Stimulated activated CD4-positive, alpha-beta T cell treated with anti-CD3 and anti-CD28 coated beads, TNF-alpha, amount 100 ng/mL, for 48 hours (primary cell): ENCODE data around the gene APOC1.
"Not testable (repeated sequence)": the region's sequence is repeated elsewhere in the genome, so short reads cannot be mapped to it uniquely, and the experiment has no call there.

Source experiments
- DNase-seq, 3 donors: peaks; one replicate each; pipeline ENCODE4 v3.0.0-alpha.2; 2020; ENCODE audit warnings: low read depth in 3 of 3

APOC1 gene

GRCh38 chr19:44912854-44913253, 1.6 kb upstream of the APOC1 start:
- DNase-seq, result no peak

DNA sequence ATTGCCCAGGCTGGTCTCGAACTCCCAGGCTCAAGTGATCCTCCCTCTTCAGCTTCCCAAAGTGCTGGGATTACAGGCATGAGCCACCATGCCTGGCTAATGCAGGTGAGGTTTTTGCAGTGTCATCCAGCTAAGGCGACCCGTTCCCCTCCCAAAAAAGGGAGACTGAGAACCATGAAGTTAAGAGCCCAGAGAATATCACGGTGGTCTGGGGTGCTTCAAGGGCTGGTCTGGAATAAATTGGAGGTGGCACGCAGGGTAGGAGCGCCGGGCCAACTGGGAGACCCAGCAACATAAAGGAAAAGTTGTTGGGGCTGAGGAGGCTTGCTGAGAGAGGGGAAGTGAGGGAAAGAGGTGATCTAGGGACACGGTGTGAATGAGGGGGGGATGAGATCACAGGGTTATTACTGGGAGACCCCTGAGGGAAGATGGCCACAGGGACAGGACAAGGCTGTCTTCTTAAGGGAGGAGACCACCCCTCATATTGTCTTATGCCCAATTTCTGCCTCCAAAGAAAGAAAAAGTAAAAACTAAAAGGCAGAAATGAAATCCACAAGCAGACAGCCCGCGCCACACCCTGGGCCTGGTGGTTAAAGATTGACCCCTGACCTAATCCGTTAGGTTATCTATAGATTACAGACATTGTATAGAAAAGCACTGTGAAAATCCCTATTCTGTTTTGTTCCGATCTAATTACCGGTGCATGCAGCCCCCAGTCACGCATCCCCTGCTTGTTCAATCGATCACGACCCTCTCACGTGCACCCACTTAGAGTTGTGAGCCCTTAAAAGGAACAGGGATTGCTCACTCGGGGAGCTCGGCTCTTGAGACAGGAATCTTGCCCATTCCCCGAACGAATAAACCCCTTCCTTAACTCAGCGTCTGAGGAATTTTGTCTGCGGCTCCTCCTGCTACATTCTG, 636 bp upstream of the APOC1 start:
- not testable (repeated sequence) for DNase-seq

- DNase-seq, result no peak
Measured at GRCh38 chr19:44924243-44924725, 9.9 kb downstream of the APOC1 start.

DNA sequence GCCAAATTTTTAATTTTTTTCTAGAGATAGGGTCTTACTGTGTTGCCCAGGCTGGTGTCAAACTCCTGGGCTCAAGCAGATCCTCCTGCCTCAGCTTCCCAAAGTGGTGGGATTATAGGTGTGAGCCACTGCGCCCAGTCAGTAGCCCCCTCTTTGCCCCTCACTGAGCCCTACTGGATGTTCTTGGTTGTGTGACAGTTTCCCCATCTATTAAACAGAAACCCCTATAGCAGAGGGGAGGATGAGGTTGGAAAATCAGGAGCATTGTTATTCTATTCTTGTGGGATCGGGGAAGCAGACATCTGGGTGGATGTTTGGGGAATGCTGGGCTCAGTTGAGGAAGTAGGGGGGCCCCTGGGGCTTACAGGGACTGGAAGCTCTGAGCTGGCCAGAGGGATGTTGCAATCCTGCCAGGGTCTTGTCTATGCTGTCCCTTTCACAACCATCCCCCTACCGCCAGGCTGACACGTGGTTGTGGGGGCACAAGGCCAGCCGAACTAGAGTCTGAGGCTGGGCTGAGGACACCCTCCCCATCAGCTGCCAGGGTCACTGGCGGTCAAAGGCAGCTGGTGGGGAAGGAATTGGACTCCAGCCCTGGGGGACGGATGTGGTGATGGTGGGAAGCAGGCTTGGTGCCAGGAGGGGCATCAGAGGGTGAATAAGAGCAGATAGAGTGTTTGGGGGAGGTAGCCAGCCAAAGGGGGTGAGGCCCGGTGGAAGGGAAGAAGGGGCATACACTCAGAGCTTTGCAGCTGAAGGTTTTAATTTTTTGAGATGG, 10.9 kb downstream of the APOC1 start:
- DNase-seq, result no peak

- DNase-seq, result not testable (repeated sequence)
Measured at GRCh38 chr19:44926245-44927077, 12.1 kb downstream of the APOC1 start.

GRCh38 chr19:44927746-44928145, 13.3 kb downstream of the APOC1 start:
- no peak for DNase-seq

DNA sequence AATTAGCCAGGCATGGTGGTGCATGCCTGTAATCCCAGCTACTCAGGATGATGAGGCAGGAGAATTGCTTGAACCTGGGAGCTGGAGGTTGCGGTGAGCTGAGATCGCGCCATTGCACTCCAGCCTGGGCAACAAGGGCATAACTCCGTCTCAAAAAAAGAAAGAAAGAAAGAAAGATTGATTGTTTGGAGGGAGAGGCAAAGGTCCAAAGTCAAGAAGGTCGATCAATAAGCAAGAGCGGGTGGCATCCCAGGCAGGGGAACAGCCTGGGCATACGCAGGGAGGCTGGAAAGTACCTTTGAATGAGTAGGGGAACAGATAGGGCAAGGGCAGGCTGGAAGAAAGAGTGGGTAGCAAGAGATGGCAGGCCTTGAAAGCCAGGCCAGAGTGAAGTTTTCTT, 15.7 kb downstream of the APOC1 start:
- no peak for DNase-seq

GRCh38 chr19:44931541-44931940, 17.1 kb downstream of the APOC1 start:
- DNase-seq, result no peak

- DNase-seq, result no peak
Measured at GRCh38 chr19:44939668-44940067, 25.3 kb downstream of the APOC1 start.

DNA sequence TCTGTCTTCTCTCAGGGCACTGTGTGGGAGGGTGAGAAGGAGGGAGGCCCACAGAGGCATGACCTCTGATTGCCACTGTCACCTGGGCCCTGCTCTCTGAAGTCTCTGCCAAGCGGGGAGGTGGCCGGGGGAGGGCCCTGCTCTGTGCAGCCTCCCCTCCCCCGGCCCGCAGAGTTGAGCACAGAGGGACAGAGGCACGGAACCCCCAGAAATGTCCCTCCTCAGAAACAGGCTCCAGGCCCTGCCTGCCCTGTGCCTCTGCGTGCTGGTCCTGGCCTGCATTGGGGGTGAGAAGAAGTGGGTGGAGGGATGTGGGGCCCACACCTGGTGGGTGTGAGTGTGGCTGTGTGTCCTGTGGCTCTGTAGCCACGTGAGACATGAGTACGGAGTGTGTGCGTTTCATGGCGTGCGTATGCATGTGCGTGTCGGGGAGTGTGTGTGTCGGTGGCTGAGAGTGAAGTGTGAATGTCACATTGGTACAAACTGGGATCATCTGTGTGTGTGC, 27.7 kb downstream of the APOC1 start, which contains the start of gene APOC4:
APOC4 (plus strand) TSS at position 171 of the 505 bp plus-strand sequence; CDS start at position 212, 41 bp downstream.
- no peak for DNase-seq

DNA sequence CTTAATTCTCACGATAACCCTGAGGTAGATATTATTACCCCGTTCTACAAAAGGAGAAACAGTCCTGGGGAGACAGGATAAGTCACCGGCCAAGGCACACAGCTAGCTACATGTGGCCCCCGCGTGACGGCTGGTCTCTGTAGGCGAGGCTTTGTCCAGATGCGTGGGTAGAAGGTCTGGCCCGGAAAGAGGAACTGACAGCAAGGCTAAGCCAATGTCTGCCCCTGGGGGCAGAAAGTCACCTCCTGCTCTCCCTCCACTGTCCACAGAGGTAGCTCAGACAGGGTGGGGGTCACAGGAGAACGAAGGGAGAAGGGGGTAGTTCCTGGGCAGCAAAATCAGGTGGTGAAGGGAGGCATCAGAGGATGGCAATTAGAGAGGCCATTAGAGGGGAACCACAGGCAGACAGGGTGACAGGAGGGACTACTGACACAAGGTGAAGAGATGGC, 29.4 kb downstream of the APOC1 start:
- DNase-seq, result no peak

DNA sequence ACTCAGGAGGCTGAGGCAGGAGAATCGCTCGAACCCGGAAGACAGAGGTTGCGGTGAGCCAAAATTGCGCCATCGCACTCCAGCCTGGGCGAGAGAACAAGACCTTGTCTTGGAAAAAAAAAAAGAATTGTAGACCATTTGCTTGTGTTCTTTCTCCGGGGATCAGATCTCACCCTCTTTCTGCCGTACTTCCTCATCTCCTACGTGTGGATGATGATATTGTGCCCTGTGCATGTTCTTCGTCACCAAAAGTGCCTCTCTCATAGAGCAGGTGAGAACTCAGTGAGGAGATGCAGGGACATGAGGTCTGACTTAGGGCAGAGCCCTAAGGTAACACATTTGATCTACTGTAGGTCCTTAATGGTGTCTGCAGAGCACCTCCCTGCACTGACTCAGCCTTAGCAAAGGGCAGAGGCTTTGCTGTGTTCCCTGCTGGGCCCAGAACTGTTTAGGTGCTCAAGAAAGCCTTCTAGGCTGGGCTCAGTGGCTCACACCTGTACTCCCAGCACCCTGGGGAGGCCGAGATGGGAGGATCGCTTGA, 32.7 kb downstream of the APOC1 start:
- DNase-seq, result no peak

- DNase-seq, result no peak
Measured at GRCh38 chr19:44948237-44948636, 33.8 kb downstream of the APOC1 start.

- no peak for DNase-seq
Measured at GRCh38 chr19:44948763-44949374, 34.5 kb downstream of the APOC1 start.

GRCh38 chr19:44949550-44949949, 35.1 kb downstream of the APOC1 start:
- no peak for DNase-seq

DNA sequence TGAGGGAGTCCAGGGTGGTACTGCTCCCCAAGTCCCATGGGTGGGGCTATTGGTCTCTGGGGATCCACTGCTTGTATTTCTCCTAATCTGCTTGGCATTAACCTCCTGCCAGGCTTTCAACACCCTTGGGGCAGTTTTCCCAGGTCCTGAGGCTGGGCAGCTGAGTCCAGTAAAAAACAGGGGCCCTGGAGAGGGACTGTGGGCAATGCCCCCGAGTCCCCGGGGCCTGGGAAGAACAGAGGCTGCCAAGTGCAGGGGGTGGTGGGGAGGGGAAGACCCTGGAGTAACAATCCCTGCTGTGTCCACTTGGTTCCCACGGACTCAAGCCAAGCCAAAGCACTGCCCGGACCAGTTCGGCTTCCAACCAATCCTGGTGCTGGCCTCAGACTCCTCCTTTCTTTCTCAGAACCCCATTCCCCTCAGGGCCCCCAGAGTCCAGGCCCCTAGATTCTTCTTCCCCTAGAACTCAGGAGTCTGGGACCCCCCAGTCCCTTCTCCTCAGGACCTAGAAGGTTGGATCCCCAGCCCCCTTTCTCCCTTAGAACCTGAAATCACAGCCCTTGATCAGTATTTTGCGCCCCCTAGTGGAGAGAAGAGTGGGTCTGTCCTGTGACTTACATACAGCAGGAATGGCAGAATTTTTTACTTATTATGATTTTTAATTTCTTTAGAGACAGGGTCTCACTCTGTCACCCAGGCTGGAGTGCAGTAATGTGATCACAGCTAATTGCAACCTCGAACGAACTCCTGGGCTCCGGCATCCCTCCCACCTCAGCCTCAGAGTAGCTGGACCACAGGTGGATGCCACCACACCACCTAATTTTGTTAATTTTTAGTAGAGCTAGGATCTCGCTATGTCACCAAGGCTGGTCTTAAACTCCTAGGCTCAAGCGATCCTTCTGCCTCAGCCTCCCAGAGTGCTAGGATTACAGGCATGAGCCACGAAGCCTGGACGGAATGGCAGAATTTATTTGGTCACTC, 37.1 kb downstream of the APOC1 start:
- peak; percentile 20 to 66 (median 49) for DNase-seq

GRCh38 chr19:44954278-44954648, 39.9 kb downstream of the APOC1 start:
- no peak for DNase-seq

DNA sequence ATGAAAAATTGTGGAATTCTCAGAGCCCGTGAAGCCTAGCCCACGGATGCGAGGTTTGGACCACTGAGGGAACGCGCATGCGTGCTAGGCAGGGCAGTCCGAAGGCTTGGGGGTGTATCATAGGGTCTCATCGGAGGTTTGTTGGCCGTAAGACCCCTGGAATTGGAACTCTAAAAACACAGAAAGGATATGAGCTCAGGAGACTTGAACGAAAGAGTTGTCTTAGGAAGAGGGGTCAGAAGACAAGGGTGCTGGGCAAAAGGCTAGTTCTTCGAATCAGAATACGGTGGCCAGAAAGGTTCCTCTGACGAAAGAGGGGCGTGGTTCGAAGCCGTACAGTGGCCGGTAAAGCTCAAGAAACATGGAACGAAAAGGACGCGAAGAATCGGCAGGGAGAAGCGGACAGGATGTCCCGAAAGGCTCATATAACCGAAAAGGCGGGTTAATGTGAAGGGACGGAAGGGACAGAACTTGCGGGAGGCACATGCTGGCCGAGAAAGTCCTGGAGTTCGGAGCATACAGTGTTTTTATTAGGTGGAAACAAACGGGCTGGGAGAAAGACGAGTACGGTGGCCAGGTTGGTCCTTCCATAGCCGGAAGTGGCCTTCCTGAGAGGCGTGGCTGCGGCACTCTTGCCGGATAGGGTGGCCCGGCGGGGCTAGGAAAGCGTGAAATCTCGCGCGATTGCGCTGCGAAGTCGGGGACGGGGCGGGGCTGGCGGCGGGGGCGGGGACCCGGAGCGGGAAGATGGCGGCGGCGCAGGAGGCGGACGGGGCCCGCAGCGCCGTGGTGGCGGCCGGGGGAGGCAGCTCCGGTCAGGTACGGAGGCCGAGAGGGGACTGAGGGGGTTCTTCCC, 40.5 kb downstream of the APOC1 start, which contains the start of gene CLPTM1:
CLPTM1 (plus strand) TSS at position 732 of the 856 bp plus-strand sequence; CDS start at position 748, 16 bp downstream.
- DNase-seq, result peak; percentile 94 to 98 (median 95)
